Hepatocyte (in vitro differentiated cells): Measurements from ENCODE around the gene ENOSF1.

Experiments used
- EZH2 ChIP-seq: fragments of 200-600 bp; sonication (generic); IDR thresholded peaks from 2 replicates; pipeline ENCODE4 v1.6.1; 2016; ENCODE audit warnings: antibody characterized with exemption, mild to moderate bottlenecking, borderline replicate concordance
- EZH2phosphoT487 ChIP-seq: fragments of 200-600 bp; sonication (generic); IDR thresholded peaks from one replicate; pipeline ENCODE4 v1.6.1; 2018; ENCODE audit warnings: antibody characterized with exemption, mild to moderate bottlenecking, low read depth, moderate library complexity; ENCODE audit not compliant: unreplicated experiment, severe bottlenecking
- TF ChIP-seq, protein P1 (sequence below): fragments of 200-600 bp; sonication (generic); IDR thresholded peaks from 2 replicates; pipeline ENCODE4 v1.5.1; 2016; ENCODE audit warnings: antibody characterized with exemption, mild to moderate bottlenecking; ENCODE audit not compliant: poor library complexity

DNA sequence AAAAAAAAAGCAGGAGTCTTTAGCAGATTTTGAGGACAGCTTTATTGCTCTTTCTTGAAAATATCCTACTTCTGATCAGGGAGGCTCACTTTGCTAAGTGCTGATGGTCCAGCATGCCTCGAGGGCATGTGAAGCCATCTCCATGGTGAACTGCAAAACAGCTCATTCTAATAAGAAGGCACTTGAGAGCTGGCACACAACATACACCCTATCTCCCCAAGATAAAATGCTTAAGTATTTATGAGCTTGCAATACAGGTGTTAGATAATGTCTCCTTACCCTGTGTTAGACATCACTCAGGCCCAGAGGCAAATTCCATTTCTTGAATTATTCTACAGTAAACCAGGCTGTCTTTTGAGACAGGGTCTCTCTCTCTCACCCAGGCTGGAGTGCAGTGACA, 2.7 kb downstream of the ENOSF1 start:
- TF ChIP-seq EZH2phosphoT487 (no peak), EZH2 (no peak)
- TF ChIP-seq, protein P1, sequence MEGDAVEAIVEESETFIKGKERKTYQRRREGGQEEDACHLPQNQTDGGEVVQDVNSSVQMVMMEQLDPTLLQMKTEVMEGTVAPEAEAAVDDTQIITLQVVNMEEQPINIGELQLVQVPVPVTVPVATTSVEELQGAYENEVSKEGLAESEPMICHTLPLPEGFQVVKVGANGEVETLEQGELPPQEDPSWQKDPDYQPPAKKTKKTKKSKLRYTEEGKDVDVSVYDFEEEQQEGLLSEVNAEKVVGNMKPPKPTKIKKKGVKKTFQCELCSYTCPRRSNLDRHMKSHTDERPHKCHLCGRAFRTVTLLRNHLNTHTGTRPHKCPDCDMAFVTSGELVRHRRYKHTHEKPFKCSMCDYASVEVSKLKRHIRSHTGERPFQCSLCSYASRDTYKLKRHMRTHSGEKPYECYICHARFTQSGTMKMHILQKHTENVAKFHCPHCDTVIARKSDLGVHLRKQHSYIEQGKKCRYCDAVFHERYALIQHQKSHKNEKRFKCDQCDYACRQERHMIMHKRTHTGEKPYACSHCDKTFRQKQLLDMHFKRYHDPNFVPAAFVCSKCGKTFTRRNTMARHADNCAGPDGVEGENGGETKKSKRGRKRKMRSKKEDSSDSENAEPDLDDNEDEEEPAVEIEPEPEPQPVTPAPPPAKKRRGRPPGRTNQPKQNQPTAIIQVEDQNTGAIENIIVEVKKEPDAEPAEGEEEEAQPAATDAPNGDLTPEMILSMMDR: no peak
